GM12872 (cell line): Measurements from ENCODE around the gene ARFGAP3.

Experiments used
- TF ChIP-seq, protein P1 (sequence below): IDR thresholded peaks from 3 replicates; pipeline ENCODE4 v1.5.1; 2011; ENCODE audit warnings: low read depth, mild to moderate bottlenecking, low read length, moderate library complexity; ENCODE audit not compliant: insufficient read depth

The ARFGAP3 gene

DNA sequence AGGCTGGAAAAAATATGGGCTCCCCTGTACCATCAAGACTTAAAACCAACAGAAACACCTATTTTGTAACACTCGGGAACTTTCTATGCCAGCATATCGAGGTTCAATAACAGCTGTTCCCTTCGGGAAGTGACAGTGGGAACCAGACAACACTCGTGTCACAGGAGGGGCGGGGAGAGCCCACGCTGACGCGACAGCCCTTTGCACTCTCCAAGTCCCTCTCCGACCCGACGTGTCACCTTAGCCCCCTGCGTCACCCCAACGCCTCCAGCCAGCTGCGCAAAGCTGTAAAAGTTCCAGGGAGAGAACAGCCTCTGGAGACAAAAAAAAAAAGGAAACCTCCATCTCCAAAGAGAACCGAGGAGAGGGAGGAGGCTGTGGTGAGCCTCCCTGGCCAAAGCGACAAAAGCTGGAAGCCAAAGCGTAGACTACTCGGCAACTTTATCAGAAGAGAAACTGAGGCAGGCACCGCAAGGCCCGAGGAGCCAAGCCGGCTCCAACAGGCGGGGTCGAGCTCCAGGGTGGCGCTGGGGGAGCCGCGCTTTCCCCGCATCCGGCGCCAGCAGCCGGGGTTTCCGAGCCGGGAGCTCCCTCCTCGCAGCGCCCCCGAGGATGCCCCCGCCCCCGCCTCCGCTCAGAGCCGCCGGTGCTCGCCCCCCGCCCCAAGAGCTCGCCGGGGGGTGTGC lies 751 bp downstream of the ARFGAP3 start:
- TF ChIP-seq, protein P1, sequence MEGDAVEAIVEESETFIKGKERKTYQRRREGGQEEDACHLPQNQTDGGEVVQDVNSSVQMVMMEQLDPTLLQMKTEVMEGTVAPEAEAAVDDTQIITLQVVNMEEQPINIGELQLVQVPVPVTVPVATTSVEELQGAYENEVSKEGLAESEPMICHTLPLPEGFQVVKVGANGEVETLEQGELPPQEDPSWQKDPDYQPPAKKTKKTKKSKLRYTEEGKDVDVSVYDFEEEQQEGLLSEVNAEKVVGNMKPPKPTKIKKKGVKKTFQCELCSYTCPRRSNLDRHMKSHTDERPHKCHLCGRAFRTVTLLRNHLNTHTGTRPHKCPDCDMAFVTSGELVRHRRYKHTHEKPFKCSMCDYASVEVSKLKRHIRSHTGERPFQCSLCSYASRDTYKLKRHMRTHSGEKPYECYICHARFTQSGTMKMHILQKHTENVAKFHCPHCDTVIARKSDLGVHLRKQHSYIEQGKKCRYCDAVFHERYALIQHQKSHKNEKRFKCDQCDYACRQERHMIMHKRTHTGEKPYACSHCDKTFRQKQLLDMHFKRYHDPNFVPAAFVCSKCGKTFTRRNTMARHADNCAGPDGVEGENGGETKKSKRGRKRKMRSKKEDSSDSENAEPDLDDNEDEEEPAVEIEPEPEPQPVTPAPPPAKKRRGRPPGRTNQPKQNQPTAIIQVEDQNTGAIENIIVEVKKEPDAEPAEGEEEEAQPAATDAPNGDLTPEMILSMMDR: no peak

DNA sequence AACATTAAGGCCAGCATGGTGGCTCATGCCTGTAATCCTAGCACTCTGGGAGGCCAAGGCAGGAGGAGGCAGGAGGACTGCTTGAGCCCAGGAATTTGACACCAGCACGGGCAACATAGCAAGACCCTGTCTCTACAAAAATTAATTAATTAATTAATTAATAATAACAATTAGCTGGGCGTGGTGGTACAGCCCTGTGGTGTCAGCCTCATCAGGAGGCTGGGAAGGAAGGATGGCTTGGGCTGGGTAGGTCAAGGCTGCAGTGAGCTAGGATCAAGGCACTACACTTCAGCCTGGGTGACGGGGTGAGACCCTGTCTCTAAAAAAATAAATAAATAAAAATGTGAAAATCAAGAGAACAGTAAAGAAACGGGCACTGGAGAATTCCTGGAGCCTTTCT lies 1.4 kb downstream of the ARFGAP3 start:
- TF ChIP-seq, protein P1: no peak

DNA sequence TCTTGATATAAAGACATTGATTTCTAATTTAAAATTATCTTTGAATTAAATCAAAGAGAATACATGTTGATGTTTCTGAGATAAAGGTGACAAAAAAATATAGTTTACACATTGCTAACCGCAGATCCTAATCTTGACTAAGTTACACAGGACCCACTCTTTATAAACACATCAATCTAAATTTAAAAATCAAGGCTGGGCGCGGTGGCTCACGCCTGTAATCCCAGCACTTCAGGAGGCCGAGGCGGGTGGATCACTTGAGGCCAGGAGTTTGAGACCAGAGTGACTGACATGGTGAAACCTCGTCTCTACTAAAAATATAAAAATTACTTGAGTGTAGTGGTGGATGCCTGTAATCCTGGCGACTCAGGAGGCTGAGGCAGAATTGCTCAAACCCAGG lies 1.9 kb downstream of the ARFGAP3 start:
- TF ChIP-seq, protein P1: no peak

DNA sequence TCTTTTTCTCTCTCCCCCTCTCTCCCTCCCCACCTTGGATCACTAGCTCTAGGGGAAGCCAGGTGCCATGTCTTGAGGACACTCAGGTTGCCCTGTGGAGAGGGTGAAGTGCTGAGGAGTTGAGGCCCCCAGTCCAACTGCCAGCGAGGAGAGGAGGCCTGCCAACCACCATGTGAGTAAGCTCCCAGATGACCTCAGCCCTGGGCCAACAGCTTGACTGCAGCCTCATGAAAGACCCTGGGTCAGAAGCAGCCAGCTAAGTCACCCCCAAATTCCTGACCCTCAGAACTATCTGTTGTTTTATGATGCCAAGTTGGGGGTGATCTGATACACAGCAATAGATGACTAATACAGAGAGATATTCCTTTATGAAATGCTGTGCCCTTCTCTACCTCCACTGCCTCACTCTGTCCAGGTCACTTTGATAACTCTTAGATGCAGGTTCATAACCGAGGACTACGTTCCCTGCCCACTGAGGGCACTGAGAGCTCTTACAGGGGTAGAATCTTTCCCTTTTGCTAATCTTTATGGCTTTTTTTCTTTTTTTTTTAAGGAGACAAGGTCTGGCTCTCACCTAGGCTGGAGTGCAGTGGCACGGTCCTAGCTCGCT lies 8.0 kb downstream of the ARFGAP3 start:
- TF ChIP-seq, protein P1: no peak

DNA sequence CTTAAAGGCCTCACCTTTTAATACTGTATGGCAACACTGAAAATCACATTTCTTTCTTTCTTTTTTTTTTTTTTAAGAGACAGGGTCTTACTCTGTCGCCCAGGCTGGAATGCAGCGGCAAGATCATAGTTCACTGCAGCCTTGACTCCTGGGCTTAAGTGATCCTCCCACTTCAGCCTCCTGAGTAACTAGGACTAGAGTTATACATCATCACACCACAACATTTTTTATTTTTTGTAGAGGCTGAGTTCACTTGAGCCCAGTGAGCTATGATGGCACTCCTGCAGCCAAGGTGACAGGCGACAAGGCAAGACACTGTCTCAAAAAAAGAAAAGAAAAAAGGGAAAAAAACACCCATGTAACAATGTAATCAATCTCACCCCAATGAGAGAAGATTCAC lies 10.0 kb downstream of the ARFGAP3 start:
- TF ChIP-seq, protein P1: no peak

DNA sequence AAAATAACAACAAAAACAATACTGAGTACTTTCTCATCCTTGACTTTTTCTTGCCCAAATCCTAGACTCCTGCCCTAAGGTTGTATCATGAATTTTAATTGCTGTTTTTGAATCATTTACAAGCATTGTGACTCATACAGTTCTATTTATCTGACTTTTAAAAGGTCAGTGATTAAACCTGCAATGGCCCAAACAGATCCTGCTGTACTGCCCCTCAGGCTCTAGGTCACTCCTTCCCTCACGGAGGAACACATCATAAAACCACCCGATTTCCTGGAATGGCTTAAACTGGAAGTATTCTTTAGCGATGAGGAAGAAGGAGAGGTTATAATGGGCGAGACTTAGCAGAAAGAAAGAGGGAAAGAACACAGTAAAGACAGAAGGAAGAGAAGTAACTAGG lies 12.3 kb downstream of the ARFGAP3 start:
- TF ChIP-seq, protein P1: no peak

DNA sequence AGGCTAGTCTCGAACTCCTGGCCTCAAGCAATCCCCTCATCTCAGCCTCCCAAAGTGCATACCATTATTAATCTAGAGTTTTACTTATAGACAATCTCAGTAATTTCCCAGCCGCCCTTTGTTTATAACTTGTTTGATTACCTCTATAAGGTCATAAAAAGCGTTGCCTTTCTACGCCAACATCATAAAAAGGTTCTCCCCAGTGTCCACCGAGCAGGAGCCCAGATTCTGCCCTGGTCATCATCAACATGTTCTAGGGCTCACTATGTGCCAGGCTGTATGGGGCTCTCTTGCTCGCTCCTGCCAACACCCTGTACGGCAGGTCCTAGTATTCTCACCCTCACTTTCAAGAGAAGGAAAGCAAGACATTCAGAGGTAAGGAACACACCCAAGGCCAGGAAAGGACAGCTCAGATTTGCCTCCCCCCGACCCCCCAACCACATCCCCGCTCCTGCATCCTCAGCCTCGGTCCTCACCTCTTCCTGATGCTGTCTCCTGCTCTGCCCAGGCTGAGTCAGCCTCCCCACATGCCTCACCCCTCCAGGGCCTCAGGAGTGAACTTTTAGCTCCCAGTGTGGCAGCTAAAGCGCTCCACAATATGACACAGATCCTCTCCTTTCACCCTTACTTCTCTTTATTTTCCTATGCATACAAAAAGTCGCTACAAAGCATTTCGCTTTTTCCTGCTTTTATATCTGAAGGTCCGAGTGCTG lies 14.3 kb downstream of the ARFGAP3 start:
- TF ChIP-seq, protein P1: no peak
